ENCODE data around the gene FKBP11.

- no peak for TF ChIP-seq POLR2A (IDR thresholded peaks at IDR 0.05)
- no peak for TF ChIP-seq CTCF (IDR thresholded peaks at IDR 0.05)
- TF ChIP-seq POLR2AphosphoS5 (IDR thresholded peaks at IDR 0.05): no peak
These were observed 52.2 kb downstream of the FKBP11 start for GRCh38 chr12:48873096-48873495.

All from prostate gland (tissue), 2 donors.